ENCODE data around the gene ANKH. TPM values are rescaled to one million over a fixed set of nuclear protein-coding genes. Genes with fewer than 3 reads are reported as not detected.

Gene ANKH
- polyA plus RNA-seq, 1 donor from 2014 or later = 9.9 TPM

DNA sequence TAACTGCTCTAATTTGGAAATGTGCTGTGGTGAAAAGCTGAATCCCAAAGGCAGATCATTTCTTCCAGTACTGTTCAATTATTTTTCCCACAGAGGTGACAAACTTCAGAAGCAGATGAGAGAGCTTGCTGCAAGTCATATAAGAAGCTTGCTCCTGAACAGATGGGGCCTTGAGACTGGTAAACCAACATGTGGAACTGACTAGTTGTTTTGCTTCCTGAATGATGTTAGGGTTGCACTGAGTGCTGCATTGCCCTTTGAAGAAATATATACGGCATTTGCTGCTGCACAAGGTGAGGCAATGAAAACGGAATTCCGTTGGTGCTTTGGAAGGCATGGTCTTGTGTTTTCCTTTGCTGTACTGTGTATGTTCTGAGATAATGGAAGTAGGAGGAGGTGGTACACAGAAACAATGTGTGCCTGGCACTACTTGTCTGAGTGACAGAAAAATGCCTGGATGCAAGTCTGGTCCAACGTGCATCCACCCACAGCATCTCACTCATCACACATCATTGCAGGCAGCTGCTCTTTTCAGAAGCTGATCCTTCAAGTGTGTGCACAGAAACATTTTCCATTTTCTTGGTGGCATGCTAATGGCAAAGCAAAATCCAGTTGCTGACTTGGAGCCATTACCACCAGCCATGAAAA lies 76.9 kb downstream of the ANKH start:
- Histone ChIP-seq H3K9me2 (ENCODE audit: insufficient read depth, low read length) (no peaks in the 10 kb centered on the region), H3K9ac (ENCODE audit: low read length) (no peak overlapping the region), H3K79me2 (replicated peaks; ENCODE audit: insufficient read depth, low read length) (no peaks in the 10 kb centered on the region), H3K4me3 (ENCODE audit: low read length) (no peak overlapping the region), H3K9me3 (ENCODE audit: low read length) (no peaks in the 10 kb centered on the region), H4K20me1 (ENCODE audit: insufficient read depth) (no peaks in the 10 kb centered on the region), H3K27ac (ENCODE audit: low read length) (no peak overlapping the region), H3K36me3 (ENCODE audit: insufficient read depth, low read length) (no peaks in the 10 kb centered on the region), H2AFZ (ENCODE audit: low read depth, low read length) (no peak overlapping the region), H3F3A (ENCODE audit: insufficient read depth, low read length, poor library complexity, severe bottlenecking) (no peaks in the 10 kb centered on the region), H3K4me2 (ENCODE audit: low read length) (no peak overlapping the region), H3K27me3 (ENCODE audit: insufficient read depth, low read depth, low read length) (no peaks in the 10 kb centered on the region)
- TF ChIP-seq, protein P1, sequence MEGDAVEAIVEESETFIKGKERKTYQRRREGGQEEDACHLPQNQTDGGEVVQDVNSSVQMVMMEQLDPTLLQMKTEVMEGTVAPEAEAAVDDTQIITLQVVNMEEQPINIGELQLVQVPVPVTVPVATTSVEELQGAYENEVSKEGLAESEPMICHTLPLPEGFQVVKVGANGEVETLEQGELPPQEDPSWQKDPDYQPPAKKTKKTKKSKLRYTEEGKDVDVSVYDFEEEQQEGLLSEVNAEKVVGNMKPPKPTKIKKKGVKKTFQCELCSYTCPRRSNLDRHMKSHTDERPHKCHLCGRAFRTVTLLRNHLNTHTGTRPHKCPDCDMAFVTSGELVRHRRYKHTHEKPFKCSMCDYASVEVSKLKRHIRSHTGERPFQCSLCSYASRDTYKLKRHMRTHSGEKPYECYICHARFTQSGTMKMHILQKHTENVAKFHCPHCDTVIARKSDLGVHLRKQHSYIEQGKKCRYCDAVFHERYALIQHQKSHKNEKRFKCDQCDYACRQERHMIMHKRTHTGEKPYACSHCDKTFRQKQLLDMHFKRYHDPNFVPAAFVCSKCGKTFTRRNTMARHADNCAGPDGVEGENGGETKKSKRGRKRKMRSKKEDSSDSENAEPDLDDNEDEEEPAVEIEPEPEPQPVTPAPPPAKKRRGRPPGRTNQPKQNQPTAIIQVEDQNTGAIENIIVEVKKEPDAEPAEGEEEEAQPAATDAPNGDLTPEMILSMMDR (IDR thresholded peaks at IDR 0.05; ENCODE audit: poor library complexity, severe bottlenecking) = no peak
- TF ChIP-seq EZH2 (IDR thresholded peaks at IDR 0.05; ENCODE audit: borderline replicate concordance, insufficient read depth, low read length, poor library complexity, severe bottlenecking) (no peak), SMC3 (conservative IDR thresholded peaks at IDR 0.05; ENCODE audit: poor library complexity) (no peak), MXI1 (conservative IDR thresholded peaks at IDR 0.05; ENCODE audit: poor library complexity, severe bottlenecking) (no peak), REST (IDR thresholded peaks at IDR 0.05; ENCODE audit: borderline replicate concordance) (no peak), POLR2AphosphoS5 (IDR thresholded peaks at IDR 0.05) (no peak), EP300 (conservative IDR thresholded peaks at IDR 0.05; ENCODE audit: poor library complexity, severe bottlenecking) (no peak), RAD21 (conservative IDR thresholded peaks at IDR 0.05) (no peak), TAF1 (IDR thresholded peaks at IDR 0.05; ENCODE audit: low read depth) (no peak)

DNA sequence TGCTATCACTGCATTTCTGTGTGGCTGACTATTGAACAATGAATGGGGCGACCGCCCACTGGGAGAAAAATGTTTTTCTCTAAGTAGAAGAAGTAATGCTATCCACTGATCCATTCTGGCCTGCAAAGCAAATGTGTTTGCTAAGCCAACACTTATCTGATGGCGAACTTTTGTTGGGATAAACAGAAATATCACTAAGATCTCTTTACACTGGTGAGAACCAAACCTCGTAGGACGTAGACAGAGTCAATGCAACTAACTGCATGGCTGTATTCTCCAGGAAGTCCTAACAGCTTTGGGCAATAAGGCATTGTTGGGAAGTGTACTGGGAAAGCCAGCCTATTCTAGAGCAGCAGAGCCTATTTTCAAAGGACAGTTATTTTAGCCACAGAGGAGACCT lies 77.7 kb downstream of the ANKH start:
- TF ChIP-seq, protein P1 (IDR thresholded peaks at IDR 0.05; ENCODE audit: poor library complexity, severe bottlenecking) = no peak
- TF ChIP-seq REST (IDR thresholded peaks at IDR 0.05; ENCODE audit: borderline replicate concordance) = no peak
- no peak for TF ChIP-seq TAF1 (IDR thresholded peaks at IDR 0.05; ENCODE audit: low read depth)
- no peak for TF ChIP-seq SMC3 (conservative IDR thresholded peaks at IDR 0.05; ENCODE audit: poor library complexity)
- no peak for TF ChIP-seq MXI1 (conservative IDR thresholded peaks at IDR 0.05; ENCODE audit: poor library complexity, severe bottlenecking)
- no peak for TF ChIP-seq EZH2 (IDR thresholded peaks at IDR 0.05; ENCODE audit: borderline replicate concordance, insufficient read depth, low read length, poor library complexity, severe bottlenecking)
- no peak for TF ChIP-seq POLR2AphosphoS5 (IDR thresholded peaks at IDR 0.05)
- no peak for TF ChIP-seq RAD21 (conservative IDR thresholded peaks at IDR 0.05)
- TF ChIP-seq EP300 (conservative IDR thresholded peaks at IDR 0.05; ENCODE audit: poor library complexity, severe bottlenecking) = no peak
- Histone ChIP-seq H4K20me1 (ENCODE audit: insufficient read depth) (no peaks in the 10 kb centered on the region), H3K9me3 (ENCODE audit: low read length) (no peaks in the 10 kb centered on the region), H3K36me3 (ENCODE audit: insufficient read depth, low read length) (no peaks in the 10 kb centered on the region), H3K27ac (ENCODE audit: low read length) (no peak overlapping the region), H3F3A (ENCODE audit: insufficient read depth, low read length, poor library complexity, severe bottlenecking) (no peaks in the 10 kb centered on the region), H3K79me2 (replicated peaks; ENCODE audit: insufficient read depth, low read length) (no peaks in the 10 kb centered on the region), H3K27me3 (ENCODE audit: insufficient read depth, low read depth, low read length) (no peaks in the 10 kb centered on the region), H3K9ac (ENCODE audit: low read length) (no peak overlapping the region), H2AFZ (ENCODE audit: low read depth, low read length) (no peak overlapping the region), H3K9me2 (ENCODE audit: insufficient read depth, low read length) (no peaks in the 10 kb centered on the region), H3K4me3 (ENCODE audit: low read length) (no peak overlapping the region), H3K4me2 (ENCODE audit: low read length) (no peak overlapping the region)

All from neural cell (in vitro differentiated cells).